Endothelial cell of umbilical vein (primary cell): ENCODE results near the gene YAE1. TPM values are rescaled to one million over a fixed set of nuclear protein-coding genes. Genes with fewer than 3 reads are reported as not detected.

Experiments
- BruUV-seq: library from RNA; stranded (reverse); fragments of 400-500 nt; replicated peaks from 2 replicates; lab custom pipeline; 2021; lab: Mats Ljungman, UMichigan
- CTCF ChIA-PET: fragments of 300-600, 350-600 bp; sonication (Branson Sonifier 250); formaldehyde crosslinking; loops from one replicate; lab custom pipeline; 2021; ENCODE audit warnings: antibody characterized with exemption, inconsistent platforms; lab: Charles Lee
- POLR2A ChIA-PET: fragments of 300-600, 350-600 bp; sonication (Branson Sonifier 250); formaldehyde crosslinking; loops from one replicate; lab custom pipeline; 2021; ENCODE audit warnings: antibody characterized with exemption, inconsistent platforms; lab: Charles Lee
- DNase-seq: peaks from one replicate; pipeline ENCODE4 v3.0.0-alpha.2; 2011; ENCODE audit warnings: low read depth, low spot score
- FAIRE-seq: peaks from 2 replicates; lab custom pipeline; 2011; peaks lifted over from hg19 to GRCh38; lab: Jason Lieb, UNC
- H2AFZ ChIP-seq: 2 replicates; pipeline ENCODE4 v1.6.0; 2012; ENCODE audit warnings: low read depth, low read length, control low read depth, inconsistent platforms
- H3K27ac ChIP-seq: 2 replicates; pipeline ENCODE4 v1.5.1; 2011; ENCODE audit warnings: low read depth, mild to moderate bottlenecking, control low read depth, low read length, moderate library complexity; ENCODE audit not compliant: insufficient read depth
- H3K27me3 ChIP-seq, 2 experiments: 2 replicates each; pipeline versions ENCODE4 v1.6.0 to v1.6.1; 2011; ENCODE audit warnings: low read length in 2 of 2, mixed read lengths in 1 of 2; ENCODE audit not compliant: control insufficient read depth in 2 of 2, insufficient read depth in 2 of 2
- H3K36me3 ChIP-seq, 2 experiments: 2 replicates in 1 of 2; 3 replicates in 1 of 2; pipeline ENCODE4 v1.5.1; 2011; ENCODE audit warnings: low read length in 2 of 2, mild to moderate bottlenecking in 1 of 2, moderate library complexity in 1 of 2; ENCODE audit not compliant: control insufficient read depth in 2 of 2, insufficient read depth in 2 of 2; ENCODE audit errors: extremely low read depth in 1 of 2
- H3K4me1 ChIP-seq: 3 replicates; pipeline ENCODE4 v1.5.1; 2011; ENCODE audit warnings: mild to moderate bottlenecking, low read length; ENCODE audit not compliant: control insufficient read depth, insufficient read depth; ENCODE audit errors: extremely low read depth
- H3K4me2 ChIP-seq: 2 replicates; pipeline ENCODE4 v1.6.1; 2011; ENCODE audit warnings: low read length, control low read depth, mixed read lengths; ENCODE audit not compliant: insufficient read depth
- H3K4me3 ChIP-seq, 3 experiments: fragments of 200-600 bp in 1 of 3; sonication (generic), shearing (Covaris generic) in 1 of 3; replicated peaks in 1 of 3; 2 replicates each; pipeline ENCODE4 v1.5.1; 2011 to 2016; ENCODE audit warnings: control low read depth in 3 of 3, low read length in 3 of 3, mild to moderate bottlenecking in 2 of 3, inconsistent platforms in 1 of 3, low read depth in 1 of 3, moderate library complexity in 1 of 3; ENCODE audit not compliant: insufficient read depth in 1 of 3
- H3K79me2 ChIP-seq: 2 replicates; pipeline ENCODE4 v1.6.0; 2012; ENCODE audit warnings: low read length, inconsistent platforms; ENCODE audit not compliant: control insufficient read depth, insufficient read depth
- H3K9ac ChIP-seq: replicated peaks from 2 replicates; pipeline ENCODE3; 2011; ENCODE audit warnings: low read length, control low read depth; ENCODE audit not compliant: insufficient read depth; ENCODE audit errors: extremely low read depth
- H3K9me1 ChIP-seq: replicated peaks from 3 replicates; pipeline ENCODE4 v1.6.0; 2011; ENCODE audit warnings: mild to moderate bottlenecking, low read length; ENCODE audit not compliant: control insufficient read depth, insufficient read depth; ENCODE audit errors: extremely low read depth
- H3K9me3 ChIP-seq: replicated peaks from 2 replicates; pipeline ENCODE4 v1.5.1; 2012; ENCODE audit warnings: low read length, inconsistent platforms; ENCODE audit not compliant: control insufficient read depth, insufficient read depth
- H4K20me1 ChIP-seq: replicated peaks from 2 replicates; pipeline ENCODE3; 2011; ENCODE audit warnings: mild to moderate bottlenecking, low read length; ENCODE audit not compliant: control insufficient read depth, insufficient read depth; ENCODE audit errors: extremely low read depth
- CTCF ChIP-seq, 2 donors: IDR thresholded peaks; 1 replicate in 1 of 2; 2 replicates in 1 of 2; pipeline ENCODE4 v1.5.1; 2011; ENCODE audit warnings: low read length in 2 of 2, mild to moderate bottlenecking in 2 of 2, moderate library complexity in 2 of 2, control low read depth in 1 of 2, inconsistent platforms in 1 of 2, low read depth in 1 of 2; ENCODE audit not compliant: insufficient read depth in 1 of 2; ENCODE audit errors: extremely low read depth in 1 of 2
- EZH2 ChIP-seq: IDR thresholded peaks from 2 replicates; pipeline ENCODE4 v1.6.1; 2012; ENCODE audit warnings: borderline replicate concordance, low read depth, mild to moderate bottlenecking, moderate library complexity, low read length, inconsistent platforms; ENCODE audit not compliant: severe bottlenecking
- FOS ChIP-seq: IDR thresholded peaks from 2 replicates; pipeline ENCODE4 v1.6.1; 2011; ENCODE audit warnings: mild to moderate bottlenecking, low read length, moderate library complexity, borderline replicate concordance; ENCODE audit not compliant: insufficient read depth
- GATA2 ChIP-seq: IDR thresholded peaks from 2 replicates; pipeline ENCODE4 v1.7.0; 2011; ENCODE audit warnings: low read depth, mild to moderate bottlenecking, moderate library complexity, mixed read lengths, low read length; ENCODE audit not compliant: insufficient read length, insufficient read depth
- JUN ChIP-seq: IDR thresholded peaks from 2 replicates; pipeline ENCODE4 v1.6.1; 2011; ENCODE audit warnings: borderline replicate concordance, low read depth; ENCODE audit not compliant: insufficient read length, insufficient read depth
- MAX ChIP-seq: IDR thresholded peaks from 2 replicates; pipeline ENCODE4 v1.6.1; 2011; ENCODE audit not compliant: insufficient read depth, insufficient read length
- MYC ChIP-seq: IDR thresholded peaks from one replicate; pipeline ENCODE4 v1.6.1; 2011; ENCODE audit warnings: mild to moderate bottlenecking, low read depth, low read length
- POLR2A ChIP-seq: IDR thresholded peaks from 2 replicates; pipeline ENCODE4 v1.6.1; 2012; ENCODE audit warnings: low read depth, mild to moderate bottlenecking, control low read depth, low read length
- POLR2AphosphoS5 ChIP-seq: IDR thresholded peaks from 2 replicates; pipeline ENCODE4 v1.6.1; 2012; ENCODE audit warnings: low read depth, mild to moderate bottlenecking, control low read depth, low read length, moderate library complexity; ENCODE audit not compliant: insufficient read depth
- dilution Hi-C: fragments of 300-500 bp; cut with MboI; formaldehyde crosslinking; loops from one replicate; pipeline ENCODE4 v1.15.0; 2019; ENCODE audit warnings: low sequenced_read_pairs; ENCODE audit not compliant: extremely low pct_ligation_motif_present
- intact Hi-C: fragments of 100-400 bp; cut with micrococcal nuclease; formaldehyde crosslinking; loops from one replicate; pipeline ENCODE4 v1.10.0; 2022
- polyA plus RNA-seq, 4 experiments: library from polyadenylated mRNA; depleted of rRNA in 3 of 4; stranded (reverse) in 3 of 4; unstranded in 1 of 4; fragments of >200 nt; gene quantifications; 2 replicates each; pipeline versions ENCODE4 v1.2.1 to v1.2.3, GENCODE V29; 2011 to 2012; ENCODE audit warnings: missing spikeins in 1 of 4
- total RNA-seq: library from RNA; stranded (reverse); gene quantifications from 2 replicates; pipeline ENCODE4 v1.2.3, GENCODE V29; 2021

YAE1 gene
- total and polyA plus RNA-seq, 2 donors (not counting 3 experiments of a cell fraction or from before 2014, with no cell fraction given) = 13.3 to 20.7 TPM

GRCh38 chr7:39603924-39604323, 37.7 kb downstream of the YAE1 start:
- intact Hi-C loops = loop anchor here (1.0 kb wide), 1 partner anchor 9 kb away; no protein-coding TSS in a partner anchor
- peak overlapping the region; percentile 43 for H3K27ac ChIP-seq

DNA sequence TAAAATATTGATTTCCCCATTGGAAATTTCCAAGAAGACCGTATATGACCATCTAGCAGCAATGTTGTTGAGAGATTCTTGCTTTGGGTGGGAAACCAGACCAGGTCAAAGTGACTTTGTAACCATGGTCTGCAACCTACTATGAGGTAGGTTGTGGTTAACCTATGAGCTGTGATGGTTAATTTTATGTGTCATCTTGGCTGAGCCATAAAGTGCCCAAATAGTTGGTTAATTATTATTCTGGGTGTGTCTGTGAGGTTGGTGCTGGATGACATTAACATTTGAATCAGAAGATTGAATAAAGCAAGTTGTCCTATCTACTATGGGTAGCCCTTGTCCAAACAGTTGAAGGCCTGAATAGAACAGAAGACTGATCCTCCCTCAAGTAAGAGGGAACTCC, 38.9 kb downstream of the YAE1 start:
- H3K79me2 ChIP-seq = no peaks in the 10 kb centered on the region
- ChIA-PET CTCF (interaction anchor here (1.1 to 4.8 kb wide), 4 partner anchors 8 to 25 kb away, joined by 5 to 25 read pairs (median 7); no protein-coding TSS in a partner anchor), POLR2A (no interaction called here)
- H3K4me3 ChIP-seq = no peak overlapping the region
- no peaks in the 10 kb centered on the region for H3K27me3 ChIP-seq
- H3K9me3 ChIP-seq = no peaks in the 10 kb centered on the region
- peaks cover 54% of the 10 kb centered on the region for H3K4me1 ChIP-seq
- no peak for DNase-seq
- intact Hi-C loops = loop anchor here (5.0 kb wide), 1 partner anchor 342 kb away; no protein-coding TSS in a partner anchor
- no peaks in the 10 kb centered on the region for H3K36me3 ChIP-seq
- no peak overlapping the region for H3K9ac ChIP-seq
- TF ChIP-seq POLR2AphosphoS5 (no peak), FOS (no peak), MYC (no peak), MAX (no peak), EZH2 (no peak), CTCF (IDR thresholded peaks at IDR 0.05; ENCODE audit: extremely low read depth in 1 of 2, insufficient read depth in 1 of 2, low read depth in 1 of 2, low read length in 2 of 2) (no peak), GATA2 (no peak), JUN (no peak)
- no peak for FAIRE-seq
- BruUV-seq = no TSS peak
- no peaks in the 10 kb centered on the region for H3K9me1 ChIP-seq
- H3K27ac ChIP-seq = no peak overlapping the region
- dilution Hi-C loops = no loop called here
- H4K20me1 ChIP-seq = no peaks in the 10 kb centered on the region
- H2AFZ ChIP-seq = no peak overlapping the region
- H3K4me2 ChIP-seq = no peak overlapping the region

More at GRCh38 chr7:39603924-39604323, 37.7 kb downstream of the YAE1 start:
- POLR2A ChIA-PET = interaction anchor here (1.0 kb wide), 1 partner anchor 19 kb away, joined by 4 read pairs; the partner anchor contains the start of gene RALA
- Histone ChIP-seq H3K4me2 (peak overlapping the region; percentile 53), H3K4me3 (no peak overlapping the region), H3K4me1 (peaks cover 49% of the 10 kb centered on the region), H3K79me2 (no peaks in the 10 kb centered on the region), H2AFZ (peak overlapping the region; percentile 25), H3K9me3 (no peaks in the 10 kb centered on the region), H3K36me3 (no peaks in the 10 kb centered on the region), H3K9ac (no peak overlapping the region), H3K27me3 (no peaks in the 10 kb centered on the region), H3K9me1 (no peaks in the 10 kb centered on the region), H4K20me1 (no peaks in the 10 kb centered on the region)
- no TSS peak for BruUV-seq
- dilution Hi-C loops = no loop called here
- CTCF ChIA-PET = interaction anchor here (1.3 to 4.8 kb wide), 4 partner anchors 10 to 24 kb away, joined by 4 to 25 read pairs (median 7); no protein-coding TSS in a partner anchor
- DNase-seq (peak; percentile 84), FAIRE-seq (peak; percentile 86)
- TF ChIP-seq POLR2AphosphoS5 (peak; percentile 40), FOS (no peak), GATA2 (peak; percentile 47), JUN (no peak), MYC (no peak), POLR2A (peak; percentile 51)
